GF-D8 (cell line): ENCODE data around the gene PPP1R1C.
"Not testable (repeated sequence)": the region's sequence is repeated elsewhere in the genome, so short reads cannot be mapped to it uniquely, and the experiment has no call there.

Experiments used
- DNase-seq: peaks from one replicate; lab custom pipeline; 2025; lab: John Stamatoyannopoulos, UW

Gene PPP1R1C

DNA sequence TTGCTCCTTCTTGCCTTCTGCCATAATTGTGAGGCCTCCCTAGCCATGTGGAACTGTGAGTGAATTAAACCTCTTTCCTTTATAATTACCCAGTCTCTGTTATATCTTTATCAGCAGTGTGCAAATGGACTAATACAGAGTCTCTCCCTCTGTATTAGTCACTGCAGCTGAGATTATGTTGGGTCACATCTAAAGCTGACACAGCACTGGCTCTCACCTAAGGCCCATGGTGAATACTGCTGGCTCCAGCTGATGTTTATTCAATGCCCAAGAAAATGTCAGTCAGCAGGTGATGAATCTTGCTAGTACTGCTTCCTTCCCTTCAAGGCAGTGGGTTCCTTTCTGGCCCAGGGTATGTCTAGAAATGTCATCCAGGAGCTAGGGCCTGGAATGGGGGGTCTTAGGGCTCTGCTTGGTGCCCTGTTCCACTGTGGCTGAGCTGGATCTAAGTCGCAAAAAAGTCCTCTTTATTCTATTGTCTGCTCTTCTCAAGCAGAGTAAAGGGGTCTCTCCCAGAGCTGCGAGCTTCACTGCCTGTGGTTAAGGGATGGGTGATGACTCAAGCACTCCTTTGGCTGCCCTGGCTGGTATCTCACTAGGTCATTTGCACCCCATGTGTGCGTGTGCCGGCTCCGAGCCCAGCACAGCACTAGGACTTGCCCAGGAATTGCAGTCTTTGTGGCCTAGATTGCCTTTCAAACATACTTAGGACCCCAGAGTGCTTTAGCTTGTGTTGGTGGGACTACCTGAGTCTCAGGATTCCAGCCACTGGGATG lies 29.9 kb downstream of the PPP1R1C start:
- no peak for DNase-seq

DNA sequence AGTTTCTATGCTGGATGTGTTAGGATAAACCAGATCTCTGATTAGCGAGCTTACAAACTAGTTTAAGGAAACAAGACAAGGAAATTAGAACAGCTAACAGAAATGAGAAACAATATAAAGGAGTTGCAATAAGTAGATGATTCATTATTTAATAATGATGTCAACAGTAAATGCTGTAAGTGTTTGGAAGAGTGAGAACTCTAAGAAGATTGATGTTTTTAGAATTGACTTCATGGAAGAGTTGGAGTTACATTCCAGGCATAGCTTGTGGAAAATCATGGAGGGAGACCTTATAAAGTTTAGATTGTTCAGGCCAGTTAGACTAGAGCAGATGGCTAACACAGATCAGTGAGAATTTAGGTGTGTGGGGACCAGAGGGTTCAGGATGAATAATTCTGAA lies 32.6 kb downstream of the PPP1R1C start:
- no peak for DNase-seq

DNA sequence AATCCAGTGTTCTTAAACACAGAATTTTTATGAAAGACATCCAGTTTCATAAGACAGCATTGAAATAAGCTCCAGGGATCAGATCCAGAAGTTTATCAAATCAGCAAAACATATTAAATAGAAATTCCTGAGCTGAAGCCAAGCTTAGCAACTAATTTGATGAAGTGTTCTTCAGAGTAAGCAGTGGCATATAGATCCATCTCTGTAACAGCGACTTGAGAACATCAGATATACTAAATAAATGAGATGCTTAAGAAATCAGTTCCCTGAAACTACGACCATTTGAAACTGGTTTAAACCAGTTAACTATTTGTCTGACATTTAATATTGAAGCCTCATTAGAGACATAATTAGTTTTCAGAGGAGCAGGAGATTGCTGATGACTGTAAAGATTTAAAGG lies 34.1 kb downstream of the PPP1R1C start:
- no peak for DNase-seq

DNA sequence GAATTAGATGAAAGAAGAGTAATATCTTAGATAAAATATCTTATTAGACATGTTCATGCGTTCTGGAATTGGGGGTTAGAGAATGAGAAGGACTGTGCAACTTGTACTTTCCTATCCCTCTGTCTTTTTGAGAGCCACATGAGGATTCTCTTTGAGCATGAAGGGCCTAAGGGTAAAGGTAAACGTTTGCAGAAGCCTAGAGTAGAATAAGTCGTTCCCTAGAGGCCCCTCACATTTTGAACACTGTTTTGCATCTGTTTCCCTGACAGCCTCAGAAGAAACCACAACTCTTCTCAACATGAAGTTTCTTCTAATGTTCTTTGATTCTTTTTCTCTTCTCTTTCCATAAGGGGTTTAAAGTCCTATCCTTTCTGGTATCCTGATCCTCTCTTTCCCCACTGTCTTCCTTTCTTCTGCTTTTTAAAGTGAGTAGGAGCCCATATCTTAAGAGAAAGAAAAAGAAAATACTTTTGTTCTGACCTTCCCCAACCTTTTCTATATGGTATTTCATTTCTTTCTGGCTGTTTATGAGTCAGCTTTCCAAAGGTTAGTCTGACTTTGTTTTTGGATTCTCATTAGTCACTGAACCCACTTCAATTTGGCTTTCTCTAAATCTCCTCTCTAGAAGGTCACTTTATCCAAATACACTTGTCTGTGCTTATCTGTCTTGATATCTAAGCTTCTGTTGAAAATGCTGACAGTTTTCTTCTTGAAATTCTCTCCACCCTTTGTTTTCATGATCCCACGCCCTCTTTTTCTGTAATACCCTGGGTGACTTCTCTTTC lies 34.8 kb downstream of the PPP1R1C start:
- DNase-seq: no peak

DNA sequence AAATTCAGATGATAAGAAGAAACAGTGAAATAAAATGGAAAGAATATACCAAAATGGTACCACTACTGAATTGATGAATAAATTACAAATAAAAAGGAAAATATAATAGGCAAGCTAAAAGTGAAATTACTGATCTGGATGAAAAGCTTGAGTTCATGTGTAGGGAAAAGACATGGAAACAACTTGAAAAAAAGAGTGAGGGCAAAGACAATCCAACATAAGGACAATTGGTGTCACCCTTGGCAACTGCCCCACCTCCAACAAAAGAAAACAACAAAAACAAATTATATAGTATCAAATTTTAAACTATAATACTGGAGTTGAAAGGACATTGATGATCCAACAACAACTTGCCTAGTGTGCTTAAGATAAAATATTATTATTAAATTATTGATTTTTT lies 37.6 kb downstream of the PPP1R1C start:
- no peak for DNase-seq

DNA sequence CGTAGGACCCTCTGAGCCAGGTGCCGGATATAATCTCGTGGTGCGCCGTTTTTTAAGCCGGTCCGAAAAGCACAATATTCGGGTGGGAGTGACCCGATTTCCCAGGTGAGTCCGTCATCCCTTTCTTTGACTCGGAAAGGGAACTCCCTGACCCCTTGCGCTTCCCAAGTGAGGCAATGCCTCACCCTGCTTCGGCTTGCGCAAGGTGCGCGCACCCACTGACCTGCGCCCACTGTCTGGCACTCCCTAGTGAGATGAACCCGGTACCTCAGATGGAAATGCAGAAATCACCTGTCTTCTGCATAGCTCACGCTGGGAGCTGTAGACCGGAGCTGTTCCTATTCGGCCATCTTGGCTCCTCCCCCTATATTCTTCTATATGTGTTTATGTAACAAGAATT lies 45.2 kb downstream of the PPP1R1C start:
- not testable (repeated sequence) for DNase-seq

DNA sequence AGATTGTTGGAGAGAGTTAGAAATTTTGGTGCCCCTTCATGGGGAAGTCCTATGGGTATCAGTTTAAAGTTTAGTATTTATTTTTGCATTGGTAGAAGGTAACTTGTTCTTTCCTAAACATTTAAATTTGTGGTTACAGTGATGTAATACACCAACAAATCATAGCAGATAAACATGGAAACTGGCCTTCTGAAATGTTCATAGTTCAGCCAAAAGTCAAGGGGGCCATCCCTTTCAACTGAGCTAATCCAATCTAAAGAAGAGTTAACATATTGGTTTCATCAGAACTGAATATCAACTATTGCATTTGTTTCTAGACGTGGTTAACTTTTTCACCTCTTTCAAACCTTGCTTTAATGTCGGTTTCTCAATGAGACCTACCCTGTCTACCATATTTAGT lies 46.3 kb downstream of the PPP1R1C start:
- no peak for DNase-seq

DNA sequence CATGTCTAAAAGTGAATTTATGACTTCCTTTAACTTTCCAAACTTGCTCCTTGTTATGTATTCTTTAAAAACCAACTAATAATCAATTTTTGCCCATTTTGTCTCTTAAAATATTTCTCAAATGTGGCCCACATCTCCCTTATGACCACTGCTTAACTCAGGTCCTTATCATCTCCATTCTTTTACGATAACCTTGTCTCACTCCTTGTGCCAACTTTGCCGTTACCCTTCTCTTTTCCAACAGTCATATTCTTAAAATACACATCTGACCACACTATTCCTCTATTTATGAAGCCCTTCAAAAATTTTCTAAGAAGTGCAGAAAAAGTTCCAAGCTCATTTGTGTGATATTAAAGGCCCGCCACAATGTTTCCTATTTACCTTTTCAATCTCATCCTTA lies 47.8 kb downstream of the PPP1R1C start:
- no peak for DNase-seq

DNA sequence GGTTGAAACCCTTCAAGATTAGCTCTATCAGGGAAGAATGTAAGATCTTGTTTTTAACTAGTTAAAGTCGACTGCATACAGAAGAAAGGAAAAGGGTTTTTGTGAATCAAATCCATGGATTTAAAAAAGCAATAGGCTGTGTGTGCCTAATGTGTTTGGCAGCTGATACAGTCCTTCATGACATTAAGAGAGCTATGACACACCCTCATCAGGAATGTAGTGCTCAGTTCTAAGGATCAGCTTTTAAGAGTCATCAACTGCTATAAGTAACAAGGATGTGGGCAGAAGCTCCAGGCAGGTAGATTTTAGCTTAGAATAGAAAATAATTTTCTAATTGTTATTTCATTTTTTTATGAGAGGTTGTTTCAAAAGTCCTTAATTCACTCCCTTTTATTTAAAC lies 52.9 kb downstream of the PPP1R1C start:
- no peak for DNase-seq

DNA sequence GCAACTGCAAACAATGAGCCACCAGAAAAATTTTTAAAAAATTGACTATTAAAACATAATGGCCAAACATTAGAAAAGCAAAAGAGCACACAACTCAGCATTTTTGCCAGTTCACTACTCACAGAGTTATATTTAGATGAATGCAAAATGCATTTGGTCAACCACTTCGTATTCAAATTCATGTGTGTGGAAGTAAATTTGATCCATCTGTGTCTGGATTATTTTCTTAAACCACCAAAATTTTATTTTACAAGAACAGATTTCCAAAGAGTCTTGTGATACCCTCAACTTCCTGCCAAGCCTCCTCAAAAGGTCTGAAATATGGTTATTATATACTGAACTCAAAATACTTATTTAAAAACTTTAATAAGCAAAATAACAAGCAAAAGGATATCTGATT lies 57.4 kb downstream of the PPP1R1C start:
- no peak for DNase-seq

DNA sequence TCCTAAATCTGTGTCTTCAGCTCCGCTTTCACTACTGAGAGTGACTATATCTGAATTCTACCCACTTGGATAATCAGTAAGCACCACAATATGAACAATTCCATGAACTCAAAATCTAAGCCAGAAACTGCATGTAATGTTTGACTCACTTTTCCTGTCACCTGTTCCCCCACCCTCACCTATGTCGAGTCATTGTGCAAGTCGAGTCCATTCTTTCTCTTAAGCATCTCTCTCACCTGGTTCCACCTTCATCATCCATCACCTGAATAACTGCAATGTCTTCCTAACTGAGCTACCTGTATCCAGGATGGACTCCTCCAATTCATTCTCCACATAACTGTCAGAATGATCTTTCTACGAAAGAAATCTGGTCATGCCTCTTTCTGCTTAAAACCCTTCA lies 58.2 kb downstream of the PPP1R1C start:
- no peak for DNase-seq

DNA sequence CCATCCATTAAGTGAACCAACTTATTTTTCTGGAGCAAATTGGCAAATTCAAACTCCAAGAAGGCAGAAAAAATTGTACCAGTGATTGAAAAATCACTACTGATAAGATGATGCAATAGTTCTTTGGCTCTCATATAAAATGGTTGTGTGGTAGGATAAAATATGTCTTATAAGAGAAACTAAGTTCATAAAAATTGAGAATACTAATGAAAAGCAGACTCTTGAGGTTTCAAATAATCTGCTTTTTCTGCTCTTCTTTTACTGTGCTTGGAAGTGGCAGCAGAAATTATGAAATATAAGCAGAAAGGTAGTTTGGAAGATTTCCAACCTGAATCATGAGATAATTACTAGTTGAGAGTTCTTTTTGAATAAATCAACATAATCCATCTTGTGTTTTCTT lies 61.9 kb downstream of the PPP1R1C start:
- no peak for DNase-seq

DNA sequence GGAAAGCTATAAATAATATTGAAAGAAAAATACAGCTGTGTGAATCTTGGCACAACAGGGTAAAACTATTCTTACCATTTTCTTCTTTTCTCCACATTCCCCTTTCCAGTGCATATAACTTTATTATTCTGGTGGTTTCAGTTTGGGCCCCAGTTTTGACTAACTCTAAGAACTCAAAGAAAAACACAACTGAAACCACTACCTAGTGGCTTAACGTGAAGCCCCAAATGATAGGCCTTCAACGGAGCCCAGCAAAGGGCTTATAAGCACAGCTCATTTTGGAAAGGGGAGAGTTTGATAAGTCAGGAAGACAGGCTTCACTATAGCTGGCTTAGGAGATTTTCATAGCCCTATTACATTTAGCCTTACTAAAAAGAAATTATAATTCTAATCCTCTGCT lies 62.4 kb downstream of the PPP1R1C start:
- no peak for DNase-seq

DNA sequence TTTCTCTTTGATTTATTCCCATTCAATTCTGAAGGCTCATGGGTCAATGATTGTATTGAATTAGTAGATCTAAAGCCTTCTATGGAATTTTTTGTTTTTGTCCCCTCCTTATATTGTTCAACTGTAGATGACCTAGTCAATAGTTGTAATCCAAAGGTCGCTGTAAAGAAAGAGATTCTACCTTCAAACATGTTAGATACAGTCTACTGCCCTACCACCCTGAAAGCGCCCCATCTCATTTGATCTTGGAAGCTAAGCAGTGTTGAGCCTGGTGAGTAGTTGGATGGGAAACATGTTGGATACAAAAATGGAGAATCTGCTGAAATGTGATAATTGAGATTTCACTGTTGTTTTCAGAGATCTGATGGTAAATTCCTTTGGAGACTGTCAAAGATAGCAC lies 63.0 kb downstream of the PPP1R1C start:
- DNase-seq: no peak

DNA sequence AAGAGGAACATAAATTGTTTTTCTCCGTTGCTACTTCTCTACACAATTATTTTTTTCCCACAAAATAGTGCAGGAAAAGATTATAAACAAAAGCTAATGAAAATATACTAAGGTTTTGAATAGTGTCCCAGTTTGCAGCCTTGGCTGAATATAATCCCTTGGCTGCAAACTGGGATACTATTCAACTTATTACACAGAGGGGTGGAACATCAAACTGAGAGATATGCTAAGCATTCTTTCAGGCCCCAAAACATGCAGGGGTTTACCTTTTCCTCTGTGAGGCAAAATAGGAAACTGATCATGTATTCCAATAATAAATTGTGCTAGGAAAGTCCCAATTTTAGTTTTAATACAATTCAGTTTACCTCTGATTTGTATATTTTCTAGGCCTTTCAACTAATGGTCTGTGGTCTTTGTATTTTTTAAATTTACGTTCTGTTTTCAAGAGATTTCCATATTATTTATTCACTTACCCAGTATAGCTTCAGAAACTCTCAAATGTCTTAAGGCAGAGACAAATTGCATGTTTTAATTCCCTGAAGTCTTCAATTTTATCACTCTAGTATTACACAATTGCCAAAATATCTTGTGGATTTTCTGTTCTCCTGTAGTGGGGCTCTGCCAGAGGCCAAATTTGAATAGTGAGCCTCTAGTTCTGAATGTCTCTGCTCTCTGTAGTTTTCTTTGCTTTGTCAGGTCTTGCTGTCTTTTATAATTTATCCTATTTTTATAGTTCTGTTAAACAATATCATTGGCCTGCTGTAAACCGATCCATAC lies 63.9 kb downstream of the PPP1R1C start:
- no peak for DNase-seq

DNA sequence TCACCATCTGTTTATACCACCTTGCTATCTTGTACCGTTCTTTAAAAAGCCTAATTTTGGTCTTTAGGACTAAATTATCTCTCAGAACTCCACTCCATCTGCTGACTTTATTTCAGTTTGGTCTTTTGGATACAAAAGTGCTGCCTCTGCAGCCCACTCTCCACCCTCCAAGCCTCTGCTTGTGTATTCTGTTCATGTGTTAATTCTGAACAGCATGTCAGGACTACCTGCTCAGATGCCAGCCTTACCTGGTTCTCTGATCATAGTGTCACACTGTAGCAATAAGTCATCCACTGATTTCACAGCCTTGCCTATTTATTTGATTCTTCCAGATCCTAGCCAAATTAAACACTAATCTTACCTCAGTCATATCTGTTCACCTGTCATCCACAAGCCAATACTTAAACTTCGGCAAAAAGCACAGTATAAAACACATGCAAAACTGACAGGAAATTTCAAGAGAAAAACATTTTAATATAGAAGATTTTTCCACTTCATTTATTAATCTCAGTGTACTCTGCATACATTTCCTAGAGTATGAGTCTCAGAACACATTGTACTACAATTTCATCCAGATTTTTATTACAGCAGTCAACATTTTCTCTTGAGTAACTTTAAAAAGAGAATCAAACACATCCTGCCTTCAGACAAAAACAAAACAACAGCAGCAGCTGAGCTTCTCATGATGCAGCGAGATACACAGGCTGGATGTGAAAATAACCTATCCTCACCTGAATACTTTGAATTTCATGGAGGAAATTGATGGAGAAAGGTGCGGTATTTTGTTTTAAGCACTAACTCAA lies 64.9 kb downstream of the PPP1R1C start:
- DNase-seq: no peak

DNA sequence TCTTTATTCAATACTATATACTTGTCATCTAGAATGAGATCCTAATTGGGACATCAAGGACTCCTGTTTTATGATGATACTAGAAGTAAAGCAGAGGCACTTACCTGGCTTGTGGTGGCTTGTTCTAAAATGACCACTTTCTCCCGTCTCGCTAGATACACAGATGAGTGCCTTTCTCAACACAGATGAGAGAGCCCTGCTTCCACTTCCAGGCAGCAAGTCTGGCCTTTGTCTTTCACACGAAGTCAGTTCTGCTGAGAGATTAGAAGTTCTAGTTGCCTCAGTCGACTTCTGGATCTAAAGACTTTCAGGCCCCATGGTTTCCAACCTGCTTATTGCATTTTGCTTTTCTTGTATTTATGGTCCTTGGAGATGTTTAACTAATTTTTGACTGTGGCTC lies 70.3 kb downstream of the PPP1R1C start:
- DNase-seq: no peak

DNA sequence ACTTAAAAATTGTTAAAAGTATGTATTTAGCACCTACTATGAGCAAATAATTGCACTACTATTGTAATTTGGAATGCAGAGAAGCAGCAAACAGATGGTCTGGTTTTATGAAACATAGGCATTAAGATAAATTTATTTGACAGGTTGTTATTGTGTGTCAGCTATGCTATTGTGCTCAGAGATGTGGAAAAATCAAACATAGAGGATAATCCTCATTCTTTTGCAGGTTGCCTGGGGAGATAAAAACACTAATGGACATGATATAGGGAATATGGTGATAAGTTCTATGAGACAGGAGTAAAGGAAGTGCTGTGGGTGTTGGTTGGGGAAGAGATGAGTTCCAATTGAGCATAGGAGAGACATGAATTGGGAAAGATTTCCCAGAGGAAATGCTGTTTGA lies 71.3 kb downstream of the PPP1R1C start:
- DNase-seq: no peak

DNA sequence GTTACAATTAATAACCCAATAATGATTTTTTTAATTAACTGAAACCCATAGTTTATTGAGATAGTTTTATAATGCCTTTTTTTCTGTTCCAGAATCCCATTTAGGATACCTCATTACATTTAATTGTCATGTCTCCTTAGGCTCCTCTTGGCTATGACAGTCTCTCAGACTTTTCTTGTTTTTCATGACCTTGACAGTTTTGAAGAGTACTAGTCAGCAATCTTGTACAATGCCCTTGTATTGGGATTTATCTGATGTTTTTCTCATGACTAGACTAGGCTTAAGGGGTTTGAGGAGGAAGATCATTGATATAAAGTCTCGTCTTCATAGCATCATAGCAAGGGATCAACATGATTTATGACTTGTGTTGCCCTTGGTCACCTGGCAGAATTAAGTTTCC lies 72.4 kb downstream of the PPP1R1C start:
- DNase-seq: no peak

DNA sequence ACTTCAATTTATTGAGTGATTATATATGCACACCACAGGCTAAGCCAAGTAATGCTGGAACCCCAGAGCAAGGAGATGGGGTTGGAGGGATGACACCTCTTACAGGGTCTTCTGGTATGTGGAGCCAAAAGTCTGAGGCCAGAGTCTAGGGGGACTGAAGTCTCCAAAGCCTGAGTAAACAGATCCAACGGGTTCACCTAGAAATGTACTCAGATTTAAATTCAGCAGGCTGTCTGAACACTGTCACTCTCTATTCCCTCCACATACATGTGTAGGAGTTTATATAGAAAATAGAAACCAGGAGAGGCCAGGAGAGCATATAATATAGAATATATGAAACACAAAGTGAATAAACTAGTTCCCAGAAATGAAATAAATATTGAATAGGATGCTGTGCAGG lies 76.1 kb downstream of the PPP1R1C start:
- no peak for DNase-seq

DNA sequence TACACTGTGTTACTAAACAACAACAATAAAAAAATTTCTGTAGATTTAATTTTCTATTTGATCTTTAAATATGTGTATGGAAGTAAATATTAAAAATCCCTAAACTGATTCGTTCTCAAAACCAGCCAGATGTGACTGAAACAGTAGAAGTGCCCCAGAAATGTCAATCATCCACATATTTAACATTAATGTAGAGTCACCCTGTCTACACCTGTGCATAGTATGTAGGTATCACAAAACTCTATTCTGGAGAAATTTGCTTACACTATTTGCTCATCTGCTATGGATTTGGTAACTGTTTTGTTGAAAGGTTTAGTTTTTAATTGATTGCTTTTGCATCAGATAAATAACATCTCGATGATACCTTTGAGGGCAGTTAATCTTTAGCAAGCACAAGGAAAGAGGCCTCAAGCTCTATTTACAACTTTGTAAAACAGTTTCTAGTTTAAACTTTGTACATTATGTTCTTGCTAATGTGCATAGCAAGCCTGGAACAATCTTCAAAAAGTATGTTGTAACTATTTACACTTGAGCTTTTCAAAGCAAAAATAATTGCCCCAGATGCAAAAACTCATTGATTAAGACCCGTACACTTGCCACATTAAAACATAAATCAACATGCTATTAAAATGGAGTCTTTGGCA lies 76.8 kb downstream of the PPP1R1C start:
- no peak for DNase-seq
